ENCODE measurements around the gene FIBIN.
"Not testable (repeated sequence)": the region's sequence is repeated elsewhere in the genome, so short reads cannot be mapped to it uniquely, and the experiment has no call there.

Gene FIBIN

DNA sequence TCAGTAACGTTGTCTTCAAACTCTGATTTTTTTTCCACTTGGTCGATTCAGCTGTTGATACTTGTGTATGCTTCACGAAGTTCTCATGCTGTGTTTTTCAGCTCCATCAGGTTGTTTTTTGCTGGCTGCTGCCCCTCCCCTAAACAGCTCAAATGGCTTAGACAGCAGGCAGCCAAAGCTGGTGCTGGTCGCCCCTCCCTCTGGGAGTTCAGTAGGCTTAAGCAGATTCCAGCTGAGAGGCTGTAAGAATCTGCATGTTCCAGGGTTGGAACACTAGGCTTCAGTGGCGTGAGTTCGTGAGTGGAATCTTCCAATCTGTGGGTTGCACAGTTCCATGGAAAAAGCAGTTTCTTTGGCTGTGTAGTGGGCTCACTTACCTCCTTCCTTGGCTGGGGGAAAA is 10.3 kb upstream of the FIBIN start:
- DNase-seq = no peak

DNA sequence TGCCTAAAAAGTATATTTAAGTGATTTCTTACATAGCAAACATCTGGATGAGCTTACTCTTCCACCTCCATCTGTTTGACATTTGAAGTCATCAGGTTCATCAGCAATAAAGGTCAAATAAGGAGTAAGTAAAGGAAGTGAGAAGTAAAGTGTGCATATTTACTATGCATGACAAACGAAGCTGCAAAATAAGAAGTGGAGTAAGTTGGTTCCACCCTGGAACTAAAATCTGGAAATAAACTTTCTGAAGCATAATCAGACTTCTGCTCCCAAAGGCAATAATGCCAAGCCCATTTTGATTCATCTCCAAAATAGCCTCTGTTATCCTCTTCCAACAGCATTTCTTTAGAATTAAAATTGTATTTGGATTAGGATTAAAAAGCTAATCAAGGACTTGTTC is 8.4 kb upstream of the FIBIN start:
- DNase-seq = no peak

DNA sequence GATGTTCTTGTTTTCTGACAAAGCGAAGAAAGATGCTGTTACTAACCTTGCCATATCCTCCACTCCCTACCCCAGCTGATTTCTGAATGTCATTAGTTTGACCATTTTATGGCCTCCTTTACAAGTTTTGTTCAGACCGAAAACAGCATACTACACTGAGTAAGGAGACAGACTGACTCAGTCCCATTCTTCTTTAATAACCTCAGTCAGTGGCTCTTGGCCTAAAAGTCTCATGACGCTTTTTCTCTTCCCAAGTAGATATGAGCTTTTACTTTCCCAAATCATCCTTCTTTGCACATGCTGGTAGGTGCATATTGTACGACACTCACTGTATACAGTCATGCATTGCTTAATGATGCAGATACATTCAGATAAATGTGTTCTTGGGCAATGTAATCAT is 8.0 kb upstream of the FIBIN start:
- no peak for DNase-seq

DNA sequence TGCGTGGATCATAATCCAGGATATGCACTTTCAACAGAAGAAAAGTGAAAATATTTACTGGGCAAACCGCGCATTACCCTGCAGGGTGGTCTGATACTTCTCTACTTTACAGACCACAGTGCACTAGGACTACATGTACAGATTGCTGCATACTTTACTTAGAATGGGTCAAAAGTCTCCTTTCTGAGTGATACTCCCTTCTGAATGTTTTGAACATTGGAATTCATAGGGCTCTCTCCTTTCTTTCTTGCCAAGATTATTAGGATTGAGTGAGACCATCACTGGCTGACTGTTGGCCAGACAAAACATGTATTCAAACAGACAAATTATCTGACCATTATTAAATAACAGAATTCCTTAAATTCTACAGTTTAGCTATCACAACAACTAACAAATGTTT is 6.6 kb upstream of the FIBIN start:
- DNase-seq = no peak

GRCh38 chr11:26987731-26988130 is 6.2 kb upstream of the FIBIN start:
- no peak for DNase-seq

- no peak for DNase-seq
These were observed 1.8 kb upstream of the FIBIN start for GRCh38 chr11:26992031-26992541.

- no peak for DNase-seq
These were observed 751 bp downstream of the FIBIN start for GRCh38 chr11:26994631-26995095.

- DNase-seq = no peak
These were observed 2.0 kb downstream of the FIBIN start for GRCh38 chr11:26995701-26996460.

DNA sequence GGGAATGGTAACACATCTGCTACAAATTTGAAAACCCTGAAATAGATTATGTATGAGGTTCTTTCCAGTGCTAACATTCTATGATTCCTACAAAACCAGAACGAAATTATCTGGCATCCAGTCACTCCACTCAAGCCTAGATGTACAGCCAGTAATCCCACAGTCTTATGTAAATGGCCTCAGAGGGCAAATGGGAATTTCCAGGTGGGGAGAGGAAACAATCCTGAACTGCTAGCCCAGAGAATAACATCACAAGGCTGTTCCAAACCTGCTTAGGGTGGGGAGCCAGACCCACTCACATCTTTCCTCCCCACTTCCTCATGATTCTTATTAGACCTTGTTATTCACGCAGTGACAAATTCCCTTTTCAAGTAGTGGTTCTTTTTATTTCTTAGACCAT is 3.5 kb downstream of the FIBIN start:
- DNase-seq = no peak

DNA sequence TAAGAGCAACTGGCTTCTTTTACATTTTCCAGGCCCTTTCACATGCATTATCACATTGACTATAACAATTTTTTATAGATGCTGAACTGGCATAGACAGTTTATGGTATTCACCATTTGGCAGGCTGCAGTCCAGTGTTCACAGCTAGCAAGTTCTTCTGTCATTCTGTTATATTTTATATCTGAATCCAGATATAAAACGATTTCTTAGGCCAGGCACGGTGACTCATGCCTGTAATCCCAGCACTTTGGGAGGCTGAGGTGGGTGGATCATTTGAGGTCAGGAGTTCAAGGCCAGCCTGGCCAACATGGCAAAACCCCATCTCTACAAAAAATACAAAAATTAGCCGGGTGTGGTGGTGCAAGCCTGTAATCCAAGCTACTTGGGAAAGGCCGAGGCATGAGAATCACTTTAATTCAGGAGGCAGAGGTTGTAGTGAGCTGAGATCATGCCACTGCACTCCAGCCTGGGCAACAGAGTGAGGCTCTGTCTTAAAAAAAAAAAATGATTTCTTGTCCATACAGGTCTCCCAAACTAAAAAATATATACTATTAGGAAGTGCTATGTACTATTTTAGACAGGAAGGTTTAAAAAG is 7.3 kb downstream of the FIBIN start:
- not testable (repeated sequence) for DNase-seq

- no peak for DNase-seq
These were observed 8.5 kb downstream of the FIBIN start for GRCh38 chr11:27002431-27002830.

DNA sequence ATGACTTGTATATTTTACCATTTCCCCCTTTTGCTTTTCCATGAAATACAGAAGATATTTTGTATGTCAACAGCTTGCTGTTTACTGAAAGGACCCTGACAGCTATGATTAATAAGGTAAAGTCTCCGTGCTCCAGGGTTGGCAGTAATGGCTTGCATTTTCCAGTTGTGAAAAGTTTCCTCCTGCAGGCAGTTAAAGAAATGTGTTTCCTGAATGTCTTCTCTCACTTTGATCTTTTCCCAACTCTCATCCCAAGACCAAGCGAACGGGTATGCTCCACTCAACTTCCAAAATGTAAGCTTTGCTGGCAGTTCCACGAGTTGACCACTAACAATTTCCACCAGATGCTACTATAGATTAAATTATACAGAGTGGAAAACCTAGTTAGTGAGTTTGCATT is 8.9 kb downstream of the FIBIN start:
- no peak for DNase-seq

- no peak for DNase-seq
These were observed 10.2 kb downstream of the FIBIN start for GRCh38 chr11:27004103-27004502.

- DNase-seq = no peak
These were observed 15.1 kb downstream of the FIBIN start for GRCh38 chr11:27008811-27009535.

- DNase-seq = no peak
These were observed 17.8 kb downstream of the FIBIN start for GRCh38 chr11:27011560-27012233.

- peak; percentile 80 for DNase-seq
These were observed 18.5 kb downstream of the FIBIN start for GRCh38 chr11:27012234-27012921.

DNA sequence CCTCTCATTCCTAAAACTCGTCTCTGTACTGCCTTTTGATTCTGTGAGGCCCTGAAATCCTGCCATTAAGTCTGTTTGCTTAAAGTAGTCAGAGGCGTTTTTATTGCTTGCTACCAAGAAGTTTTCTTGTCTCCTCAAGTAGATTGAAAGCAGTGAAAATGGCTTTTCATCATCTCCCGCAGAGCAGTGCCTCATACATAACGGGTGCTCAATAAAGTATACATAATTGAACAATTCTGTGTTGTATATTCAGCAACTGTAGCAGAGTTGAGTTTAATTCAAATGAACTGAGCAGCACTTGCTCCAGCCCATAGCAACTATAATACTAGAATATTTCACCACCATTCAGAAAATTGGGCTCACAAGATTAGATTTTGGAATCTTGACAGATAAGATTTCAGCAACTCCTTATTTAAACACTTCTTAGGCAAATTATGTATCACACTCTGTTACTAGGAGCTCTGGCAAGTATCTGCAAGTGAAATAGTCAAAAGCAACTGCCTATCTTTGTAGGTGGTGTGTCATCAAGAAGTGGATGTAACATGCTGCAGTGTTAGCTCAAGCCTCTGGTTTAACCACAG is 20.0 kb downstream of the FIBIN start:
- no peak for DNase-seq

DNA sequence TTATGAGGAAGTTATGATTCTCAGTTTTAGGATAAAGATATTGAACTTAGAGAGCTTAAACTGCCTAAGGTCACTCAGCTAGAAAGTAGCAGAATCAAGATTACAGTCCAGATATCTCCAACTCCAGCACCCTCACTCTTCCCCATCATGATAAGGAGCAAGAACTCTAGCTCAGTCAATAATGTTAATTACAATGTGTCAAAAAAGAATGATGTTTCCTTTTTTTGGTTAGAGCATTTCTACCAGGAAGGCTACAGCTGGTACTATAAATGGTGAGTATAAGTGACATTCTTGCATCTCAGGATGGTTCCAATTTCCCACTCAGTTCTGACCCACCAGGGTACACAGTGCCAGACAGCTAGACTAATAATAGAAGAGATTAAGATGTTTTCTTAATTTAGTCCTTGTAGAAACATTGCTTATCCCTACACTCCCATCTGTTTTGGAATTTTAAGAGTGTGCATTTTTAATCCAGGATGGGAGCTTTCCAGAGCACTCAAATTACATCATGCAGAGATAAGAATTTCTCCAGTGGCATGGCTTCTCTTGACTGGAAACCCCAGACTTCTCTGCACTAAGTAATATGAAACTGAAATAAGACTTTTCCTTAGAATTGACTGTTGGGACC is 25.1 kb downstream of the FIBIN start:
- DNase-seq = peak; percentile 14

GRCh38 chr11:27020751-27021150 is 26.8 kb downstream of the FIBIN start:
- peak; percentile 37 for DNase-seq

- no peak for DNase-seq
These were observed 28.8 kb downstream of the FIBIN start for GRCh38 chr11:27022659-27023251.

- no peak for DNase-seq
These were observed 31.0 kb downstream of the FIBIN start for GRCh38 chr11:27024865-27025264.

Measured in OCI-M1 (cell line).